Hematopoietic multipotent progenitor cell treated with erythropoietin and hydrocortisone succinate and interleukin-3 and kit ligand, for 4 days (in vitro differentiated cells): Measurements from ENCODE around the gene SFT2D1.
"Not testable (repeated sequence)": the region's sequence is repeated elsewhere in the genome, so short reads cannot be mapped to it uniquely, and the experiment has no call there.

Experiments
- DNase-seq: peaks from one replicate; pipeline ENCODE4 v3.0.0-alpha.2; 2015

Gene SFT2D1

GRCh38 chr6:166362427-166362826, 20.1 kb upstream of the SFT2D1 start:
- not testable (repeated sequence) for DNase-seq

GRCh38 chr6:166361077-166361429, 18.7 kb upstream of the SFT2D1 start:
- DNase-seq, result peak; percentile 30

GRCh38 chr6:166360243-166361076, 18.1 kb upstream of the SFT2D1 start:
- peak; percentile 28 for DNase-seq

GRCh38 chr6:166355552-166355951, 13.2 kb upstream of the SFT2D1 start:
- DNase-seq, result no peak

GRCh38 chr6:166354965-166355364, 12.6 kb upstream of the SFT2D1 start:
- no peak for DNase-seq

- DNase-seq, result no peak
These were observed 11.8 kb upstream of the SFT2D1 start for GRCh38 chr6:166354143-166354542.

GRCh38 chr6:166353507-166353906, 11.2 kb upstream of the SFT2D1 start:
- no peak for DNase-seq

- DNase-seq, result no peak
These were observed 10.6 kb upstream of the SFT2D1 start for GRCh38 chr6:166352923-166353322.

- DNase-seq, result peak; percentile 80
These were observed 9.5 kb upstream of the SFT2D1 start for GRCh38 chr6:166351715-166352285.

GRCh38 chr6:166348305-166348949, 6.1 kb upstream of the SFT2D1 start:
- peak; percentile 35 for DNase-seq

- DNase-seq, result no peak
These were observed 4.6 kb upstream of the SFT2D1 start for GRCh38 chr6:166346965-166347364.

GRCh38 chr6:166346449-166346848, 4.1 kb upstream of the SFT2D1 start:
- DNase-seq, result no peak

GRCh38 chr6:166345672-166346071, 3.3 kb upstream of the SFT2D1 start:
- DNase-seq, result not testable (repeated sequence)

GRCh38 chr6:166344921-166345320, 2.6 kb upstream of the SFT2D1 start:
- not testable (repeated sequence) for DNase-seq

- no peak for DNase-seq
These were observed 1.9 kb upstream of the SFT2D1 start for GRCh38 chr6:166344240-166344639.

- peak; percentile 81 for DNase-seq
These were observed 774 bp upstream of the SFT2D1 start for GRCh38 chr6:166343150-166343487.

- DNase-seq, result peak; percentile 33
These were observed 382 bp downstream of the SFT2D1 start for GRCh38 chr6:166341977-166342348.

GRCh38 chr6:166341464-166341863, 881 bp downstream of the SFT2D1 start:
- peak; percentile 82 for DNase-seq

- no peak for DNase-seq
These were observed 3.5 kb downstream of the SFT2D1 start for GRCh38 chr6:166338854-166339253.

- no peak for DNase-seq
These were observed 5.5 kb downstream of the SFT2D1 start for GRCh38 chr6:166336847-166337246.

GRCh38 chr6:166335378-166336302, 6.7 kb downstream of the SFT2D1 start:
- DNase-seq, result no peak

GRCh38 chr6:166334878-166335277, 7.5 kb downstream of the SFT2D1 start:
- DNase-seq, result no peak
